ENCODE measurements around the gene WIPF1.

WIPF1 gene

DNA sequence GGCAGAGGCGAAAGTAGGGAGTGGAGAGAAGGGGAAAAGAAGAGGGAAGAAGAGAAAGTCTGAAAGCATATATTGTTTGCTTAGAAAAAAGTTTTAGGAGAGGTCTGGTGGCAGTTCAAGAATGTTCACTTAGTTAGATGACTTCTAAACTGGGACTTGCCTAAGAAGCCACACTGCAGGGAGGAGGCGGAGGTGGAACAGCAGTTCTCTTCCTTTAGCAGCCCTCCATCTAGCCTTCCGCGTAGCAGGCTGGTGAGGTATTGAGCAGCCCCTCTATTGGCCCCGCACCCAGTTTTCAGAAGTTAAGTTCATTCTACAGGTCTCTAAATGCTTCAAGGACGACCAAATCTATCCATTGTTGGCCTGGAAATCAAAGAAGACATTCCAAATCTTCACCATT lies 31.9 kb upstream of the WIPF1 start:
- H3K4me1 ChIP-seq (ENCODE audit: insufficient read depth, low read length) = peaks cover under 1% of the 10 kb centered on the region; the same call in 1 of the 2 replicates
- no peak overlapping the region for H3K9ac ChIP-seq (ENCODE audit: low read depth, low read length)
- no peaks in the 10 kb centered on the region; the same call in 1 of the 2 replicates for H3K36me3 ChIP-seq (ENCODE audit: insufficient read depth, low read length)
- H3K9me3 ChIP-seq (ENCODE audit: control insufficient read depth, insufficient read depth, low read length) = no peaks in the 10 kb centered on the region

DNA sequence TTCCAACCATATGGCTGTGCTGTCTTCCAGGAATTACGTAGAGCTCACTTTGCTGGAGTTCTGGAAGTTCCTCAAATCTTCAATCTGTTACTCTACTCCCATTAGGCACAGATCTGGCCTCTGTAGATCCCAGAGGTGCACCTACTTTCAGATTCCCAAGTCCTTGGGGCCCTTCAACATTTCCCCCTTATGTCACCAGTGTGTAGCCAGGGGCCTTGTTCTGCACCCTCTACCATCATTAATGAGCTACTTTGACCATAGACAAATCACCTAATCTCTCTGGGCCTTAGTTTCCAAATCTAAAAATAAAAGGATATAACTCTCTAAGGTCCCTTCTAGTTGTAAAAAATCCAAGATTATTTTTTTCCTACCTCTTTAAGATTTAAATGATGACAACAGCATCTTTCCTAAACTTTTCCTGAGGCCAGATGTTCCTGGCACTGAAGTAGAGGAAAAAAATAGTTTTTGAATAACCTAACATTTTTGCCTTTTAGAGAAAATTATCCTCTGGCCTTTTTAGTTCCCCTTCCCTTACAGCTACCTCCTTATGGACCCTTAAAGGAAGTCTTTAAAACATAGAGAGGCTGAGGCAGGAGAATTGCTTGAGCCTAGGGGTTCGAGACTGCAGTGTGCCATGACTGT lies 31.0 kb upstream of the WIPF1 start:
- no peaks in the 10 kb centered on the region for H3K9me3 ChIP-seq (ENCODE audit: control insufficient read depth, insufficient read depth, low read length)
- no peak overlapping the region for H3K9ac ChIP-seq (ENCODE audit: low read depth, low read length)
- no peaks in the 10 kb centered on the region for H3K4me1 ChIP-seq (ENCODE audit: insufficient read depth, low read length)
- no peaks in the 10 kb centered on the region; the same call in 1 of the 2 replicates for H3K36me3 ChIP-seq (ENCODE audit: insufficient read depth, low read length)

DNA sequence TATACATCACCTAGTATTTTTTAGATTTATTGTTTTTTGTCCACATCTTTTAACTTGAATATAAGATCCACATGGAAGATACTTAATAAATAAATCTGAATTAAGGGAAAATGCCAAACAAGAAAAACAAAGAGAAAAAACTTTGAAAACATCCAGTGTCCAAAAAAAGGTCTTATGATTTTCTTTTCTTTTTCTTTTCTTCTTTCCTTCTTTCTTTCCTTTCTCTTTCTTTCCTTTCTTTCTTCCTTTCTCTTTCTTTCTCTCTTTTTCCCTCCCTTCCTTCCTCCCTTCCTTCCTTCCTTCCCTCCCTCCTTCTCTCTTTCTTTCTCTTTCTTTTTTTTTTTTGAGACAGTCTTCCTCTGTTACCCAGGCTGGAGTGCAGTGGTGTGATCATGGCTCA lies 29.6 kb upstream of the WIPF1 start:
- Histone ChIP-seq H3K36me3 (ENCODE audit: insufficient read depth, low read length) (no peaks in the 10 kb centered on the region; the same call in 1 of the 2 replicates), H3K4me1 (ENCODE audit: insufficient read depth, low read length) (no peaks in the 10 kb centered on the region), H3K9ac (ENCODE audit: low read depth, low read length) (no peak overlapping the region), H3K9me3 (ENCODE audit: control insufficient read depth, insufficient read depth, low read length) (no peaks in the 10 kb centered on the region)

DNA sequence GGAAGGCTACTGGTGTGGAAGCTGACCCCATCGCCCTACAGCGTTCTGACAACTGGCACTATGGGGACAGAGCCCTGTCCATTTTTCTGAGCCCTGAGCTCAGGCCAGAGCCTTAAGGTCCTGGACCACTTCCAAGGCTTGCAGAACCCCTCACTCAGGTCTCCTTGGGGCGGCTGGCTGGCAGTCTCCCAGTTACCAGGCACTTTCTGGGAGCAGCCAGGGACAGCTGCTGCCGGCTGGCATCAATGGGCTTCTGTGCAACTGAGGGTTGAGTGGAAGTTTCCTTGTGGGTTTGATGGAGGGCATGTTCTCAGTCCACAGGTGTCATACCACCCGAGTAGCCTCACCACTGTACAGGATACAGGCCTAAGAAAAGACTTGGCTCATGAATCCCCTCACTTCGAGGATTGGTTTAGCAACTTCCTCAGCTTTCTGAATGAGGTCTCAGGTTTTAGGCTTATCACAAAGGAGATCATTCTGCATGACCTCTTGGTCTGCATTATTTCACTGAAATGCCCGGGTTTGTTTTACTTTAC lies 27.4 kb upstream of the WIPF1 start:
- Histone ChIP-seq H3K4me1 (ENCODE audit: insufficient read depth, low read length) (no peaks in the 10 kb centered on the region), H3K36me3 (ENCODE audit: insufficient read depth, low read length) (no peaks in the 10 kb centered on the region; the same call in 1 of the 2 replicates)

DNA sequence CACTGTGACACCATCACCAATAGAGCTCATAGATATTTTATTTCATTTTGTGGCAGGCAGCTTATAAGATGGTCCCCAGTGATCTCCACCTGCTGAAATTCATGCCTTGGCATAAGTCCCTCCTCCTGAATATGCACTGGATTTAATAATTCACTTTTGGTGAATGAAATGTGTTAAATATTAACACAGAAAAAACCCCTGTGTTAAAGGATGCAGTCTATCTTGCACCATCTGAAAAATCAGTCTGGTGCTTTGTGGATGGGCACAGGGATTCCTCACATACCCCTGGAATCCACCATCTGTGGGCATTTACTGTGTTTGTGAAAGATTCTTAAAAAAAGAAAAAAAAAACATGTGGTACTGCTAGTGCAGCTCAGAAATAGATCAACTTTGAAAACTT lies 26.1 kb upstream of the WIPF1 start:
- Histone ChIP-seq H3K4me1 (ENCODE audit: insufficient read depth, low read length) (no peaks in the 10 kb centered on the region), H3K9ac (ENCODE audit: low read depth, low read length) (no peak overlapping the region), H3K36me3 (ENCODE audit: insufficient read depth, low read length) (no peaks in the 10 kb centered on the region; the same call in 1 of the 2 replicates), H3K9me3 (ENCODE audit: control insufficient read depth, insufficient read depth, low read length) (no peaks in the 10 kb centered on the region)

More for the DNA sequence above, 27.4 kb upstream of the WIPF1 start:
- no peak overlapping the region for H3K9ac ChIP-seq (ENCODE audit: low read depth, low read length)
- no peaks in the 10 kb centered on the region for H3K9me3 ChIP-seq (ENCODE audit: control insufficient read depth, insufficient read depth, low read length)

DNA sequence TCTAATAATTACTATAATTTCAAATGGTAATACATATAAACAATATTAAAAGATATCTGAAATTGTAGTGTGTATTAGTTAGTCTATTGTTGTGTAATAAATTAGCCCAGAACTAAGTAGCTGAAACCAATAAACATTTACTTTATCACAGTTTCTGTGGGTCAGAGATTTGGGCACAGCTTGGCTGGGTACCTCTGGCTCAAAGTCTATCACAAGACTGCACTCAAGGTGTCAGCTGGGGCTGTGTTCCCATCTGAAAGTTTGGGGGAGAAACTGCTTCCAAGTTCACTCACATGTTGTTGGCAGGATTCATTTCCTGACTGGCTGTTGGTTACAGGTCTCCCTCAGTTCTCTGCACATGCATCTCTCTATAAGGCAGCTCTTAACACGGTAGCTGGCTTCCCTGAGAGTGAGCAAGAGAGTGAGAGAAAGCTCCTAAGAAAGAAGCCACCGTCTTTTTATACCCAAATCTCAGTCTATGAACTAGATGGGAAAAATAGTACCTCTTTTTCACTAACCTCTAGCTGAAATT lies 25.6 kb upstream of the WIPF1 start:
- no peaks in the 10 kb centered on the region for H3K9me3 ChIP-seq (ENCODE audit: control insufficient read depth, insufficient read depth, low read length)
- no peaks in the 10 kb centered on the region; the same call in 1 of the 2 replicates for H3K36me3 ChIP-seq (ENCODE audit: insufficient read depth, low read length)
- no peaks in the 10 kb centered on the region for H3K4me1 ChIP-seq (ENCODE audit: insufficient read depth, low read length)
- no peak overlapping the region for H3K9ac ChIP-seq (ENCODE audit: low read depth, low read length)

DNA sequence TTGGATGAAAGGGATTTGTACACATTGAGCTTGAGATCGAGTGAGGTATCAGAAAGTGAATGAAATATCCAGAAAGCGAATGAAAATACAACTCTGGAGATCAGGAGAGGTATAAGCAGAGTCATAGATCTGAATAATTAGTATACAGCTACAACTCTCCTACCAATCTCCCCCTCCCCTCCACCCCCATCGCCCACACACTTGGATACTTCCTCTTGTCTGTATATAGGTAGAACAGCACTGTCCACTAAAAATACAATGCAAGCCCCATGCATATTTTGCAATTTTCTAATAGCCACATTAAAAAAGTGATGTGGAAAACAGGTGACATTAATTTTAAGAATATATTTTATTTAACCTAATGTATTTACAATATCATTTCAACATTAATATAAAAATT lies 23.7 kb upstream of the WIPF1 start:
- Histone ChIP-seq H3K4me1 (ENCODE audit: insufficient read depth, low read length) (no peaks in the 10 kb centered on the region), H3K9me3 (ENCODE audit: control insufficient read depth, insufficient read depth, low read length) (no peaks in the 10 kb centered on the region), H3K36me3 (ENCODE audit: insufficient read depth, low read length) (no peaks in the 10 kb centered on the region), H3K9ac (ENCODE audit: low read depth, low read length) (no peak overlapping the region)

DNA sequence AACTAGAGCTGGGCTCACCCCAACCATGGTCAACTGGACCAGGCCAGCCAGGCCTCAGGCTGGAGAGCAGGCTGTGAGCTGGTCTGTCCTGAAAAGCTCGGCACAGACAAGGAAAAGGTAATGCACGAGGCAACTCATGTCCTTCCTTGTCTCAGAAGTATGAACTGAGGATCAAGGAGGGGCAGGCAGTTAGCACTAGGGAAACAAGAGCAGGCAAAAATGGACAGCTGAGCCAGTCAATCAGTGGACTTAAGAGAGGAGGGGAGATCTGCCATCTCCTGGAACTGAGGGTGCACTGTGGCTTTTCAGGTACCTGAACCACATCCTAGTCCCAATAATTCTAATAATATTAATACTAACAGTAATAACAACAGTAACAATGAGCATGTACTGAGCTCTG lies 20.6 kb upstream of the WIPF1 start:
- Histone ChIP-seq H3K9ac (ENCODE audit: low read depth, low read length) (no peak overlapping the region), H3K4me1 (ENCODE audit: insufficient read depth, low read length) (peaks cover 4% of the 10 kb centered on the region; the same call in 1 of the 2 replicates), H3K36me3 (ENCODE audit: insufficient read depth, low read length) (no peaks in the 10 kb centered on the region), H3K9me3 (ENCODE audit: control insufficient read depth, insufficient read depth, low read length) (no peaks in the 10 kb centered on the region)

DNA sequence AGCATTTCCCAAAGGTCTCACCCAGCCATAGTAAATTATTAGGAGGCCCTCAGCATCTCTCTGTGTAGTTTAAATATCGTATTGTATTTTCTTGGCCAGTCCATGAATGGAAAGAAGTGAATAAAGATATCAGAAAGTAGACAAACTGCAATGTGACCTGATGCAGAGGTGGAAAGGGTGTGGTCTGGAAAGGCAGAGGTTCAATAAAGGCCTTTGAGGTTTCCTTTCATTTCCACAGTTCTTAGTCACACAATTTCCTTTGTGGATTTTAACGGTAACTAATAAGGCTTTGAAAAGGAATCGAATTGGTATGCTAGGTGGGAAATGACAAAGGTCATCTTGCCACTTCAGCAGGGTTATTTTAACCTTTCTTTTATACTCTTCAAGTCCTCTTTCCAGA lies 20.1 kb upstream of the WIPF1 start:
- Histone ChIP-seq H3K9ac (ENCODE audit: low read depth, low read length) (no peak overlapping the region), H3K36me3 (ENCODE audit: insufficient read depth, low read length) (no peaks in the 10 kb centered on the region), H3K9me3 (ENCODE audit: control insufficient read depth, insufficient read depth, low read length) (no peaks in the 10 kb centered on the region), H3K4me1 (ENCODE audit: insufficient read depth, low read length) (peaks cover 6% of the 10 kb centered on the region; the same call in 1 of the 2 replicates)

DNA sequence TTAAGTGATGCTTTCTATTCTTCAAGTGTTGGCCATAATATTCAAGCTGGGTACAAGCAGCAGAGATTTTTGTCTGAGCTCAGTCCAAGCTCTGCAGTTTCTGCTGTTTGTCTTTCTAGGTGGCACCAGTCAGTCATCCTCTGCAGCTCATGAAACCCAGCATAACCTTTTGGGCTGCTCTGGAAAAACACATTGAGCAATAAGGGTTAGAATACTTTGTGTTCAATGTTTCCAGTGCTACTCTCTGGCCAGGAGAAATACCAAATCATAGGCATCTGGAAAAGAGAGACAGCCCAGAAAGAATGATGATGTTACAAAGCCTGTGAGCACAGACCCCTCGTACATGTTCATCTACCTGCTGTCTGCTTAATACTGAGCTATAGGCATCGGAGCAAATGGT lies 19.5 kb upstream of the WIPF1 start:
- Histone ChIP-seq H3K9me3 (ENCODE audit: control insufficient read depth, insufficient read depth, low read length) (no peaks in the 10 kb centered on the region), H3K4me1 (ENCODE audit: insufficient read depth, low read length) (peaks cover 6% of the 10 kb centered on the region; the same call in 1 of the 2 replicates), H3K9ac (ENCODE audit: low read depth, low read length) (no peak overlapping the region), H3K36me3 (ENCODE audit: insufficient read depth, low read length) (no peaks in the 10 kb centered on the region)

DNA sequence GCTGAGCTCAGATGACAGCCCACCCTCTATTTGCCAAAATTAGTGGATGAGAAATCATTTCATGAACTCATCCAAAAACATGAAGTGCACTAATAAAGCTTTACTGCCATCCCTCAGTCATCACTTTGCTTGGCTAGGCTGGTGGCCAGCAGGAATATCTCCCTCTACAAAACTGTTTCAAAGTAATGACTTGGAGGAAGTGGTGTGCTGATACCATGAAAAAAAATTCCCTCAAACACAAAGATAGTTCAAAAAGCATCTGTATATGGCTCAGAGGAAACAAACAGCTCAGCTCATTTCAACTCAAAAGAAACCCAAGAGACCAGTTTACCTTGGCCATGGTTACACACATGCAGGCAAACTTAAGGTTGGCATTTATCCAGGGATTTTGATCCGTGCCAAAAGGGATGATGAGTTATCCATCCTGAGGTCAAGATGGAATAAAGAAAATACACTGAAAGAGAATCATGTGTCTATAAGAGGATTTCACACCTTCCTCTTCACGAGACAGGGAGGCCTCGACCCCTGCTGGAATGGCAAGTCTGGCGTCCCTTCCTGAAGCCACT lies 18.4 kb upstream of the WIPF1 start:
- H3K9ac ChIP-seq (ENCODE audit: low read depth, low read length) = no peak overlapping the region
- H3K9me3 ChIP-seq (ENCODE audit: control insufficient read depth, insufficient read depth, low read length) = no peaks in the 10 kb centered on the region
- no peaks in the 10 kb centered on the region for H3K36me3 ChIP-seq (ENCODE audit: insufficient read depth, low read length)
- peaks cover 6% of the 10 kb centered on the region; the same call in 1 of the 2 replicates for H3K4me1 ChIP-seq (ENCODE audit: insufficient read depth, low read length)

DNA sequence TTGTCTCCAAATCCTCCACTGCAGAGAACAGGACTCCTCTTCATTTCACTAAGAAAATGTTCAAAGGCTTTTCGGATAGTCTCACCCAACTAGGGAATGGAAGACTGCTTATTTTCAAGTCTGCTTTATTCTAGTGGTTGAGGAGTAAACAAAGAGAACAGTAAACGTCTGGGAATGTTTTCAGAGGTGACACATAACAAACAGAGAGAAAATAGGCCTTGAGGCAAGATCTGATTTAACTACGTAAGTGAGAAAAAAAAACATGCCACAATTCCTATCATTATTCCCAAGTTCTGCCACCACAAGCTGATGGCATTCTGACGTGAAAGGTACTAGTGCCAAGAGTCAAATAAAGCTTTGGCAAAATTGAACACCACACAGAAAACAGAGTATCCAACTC lies 16.7 kb upstream of the WIPF1 start:
- peaks cover 6% of the 10 kb centered on the region; the same call in 1 of the 2 replicates for H3K4me1 ChIP-seq (ENCODE audit: insufficient read depth, low read length)
- no peaks in the 10 kb centered on the region for H3K9me3 ChIP-seq (ENCODE audit: control insufficient read depth, insufficient read depth, low read length)
- H3K9ac ChIP-seq (ENCODE audit: low read depth, low read length) = no peak overlapping the region
- H3K36me3 ChIP-seq (ENCODE audit: insufficient read depth, low read length) = no peaks in the 10 kb centered on the region

DNA sequence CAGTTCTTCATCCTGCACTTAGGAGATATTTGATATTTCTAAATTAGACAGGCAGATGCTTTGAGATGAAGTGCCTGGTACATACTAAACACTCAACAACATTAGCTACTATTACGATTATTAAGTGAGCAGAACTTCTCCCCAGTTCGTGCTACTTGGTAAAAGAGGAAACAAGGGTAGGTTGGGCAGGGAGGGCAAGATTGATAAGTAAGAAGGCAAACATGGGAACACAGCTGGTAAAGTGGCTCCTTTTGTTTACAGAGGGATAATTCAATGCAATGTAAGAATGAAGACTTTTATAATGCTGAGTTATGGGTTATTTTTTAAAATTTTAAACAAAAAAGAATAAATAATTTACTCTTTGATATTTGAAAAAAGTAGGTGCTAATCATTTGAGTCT lies 15.9 kb upstream of the WIPF1 start:
- no peaks in the 10 kb centered on the region for H3K9me3 ChIP-seq (ENCODE audit: control insufficient read depth, insufficient read depth, low read length)
- H3K4me1 ChIP-seq (ENCODE audit: insufficient read depth, low read length) = peaks cover 6% of the 10 kb centered on the region; the same call in 1 of the 2 replicates
- no peak overlapping the region for H3K9ac ChIP-seq (ENCODE audit: low read depth, low read length)
- no peaks in the 10 kb centered on the region for H3K36me3 ChIP-seq (ENCODE audit: insufficient read depth, low read length)

DNA sequence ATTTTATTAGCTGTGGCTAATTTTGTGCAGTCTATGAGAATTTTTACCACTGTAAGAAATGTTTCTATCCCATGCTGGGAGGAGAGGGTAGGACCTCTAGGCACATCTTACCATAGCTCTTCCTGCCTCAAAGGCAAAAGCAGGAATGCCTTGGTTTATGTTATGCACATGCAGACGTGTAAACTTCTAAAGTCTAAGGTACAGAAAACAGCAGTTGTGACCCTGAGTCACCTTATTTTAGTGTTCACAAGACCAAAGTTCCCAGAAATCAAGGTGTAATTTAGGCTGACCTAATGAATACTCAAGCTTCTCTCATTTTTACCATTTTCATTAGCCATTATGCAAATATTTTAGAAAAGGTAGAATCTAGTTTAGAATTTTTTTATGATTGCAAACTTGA lies 15.4 kb upstream of the WIPF1 start:
- H3K9ac ChIP-seq (ENCODE audit: low read depth, low read length) = no peak overlapping the region
- no peaks in the 10 kb centered on the region for H3K9me3 ChIP-seq (ENCODE audit: control insufficient read depth, insufficient read depth, low read length)
- peaks cover 6% of the 10 kb centered on the region; the same call in 1 of the 2 replicates for H3K4me1 ChIP-seq (ENCODE audit: insufficient read depth, low read length)
- H3K36me3 ChIP-seq (ENCODE audit: insufficient read depth, low read length) = no peaks in the 10 kb centered on the region

DNA sequence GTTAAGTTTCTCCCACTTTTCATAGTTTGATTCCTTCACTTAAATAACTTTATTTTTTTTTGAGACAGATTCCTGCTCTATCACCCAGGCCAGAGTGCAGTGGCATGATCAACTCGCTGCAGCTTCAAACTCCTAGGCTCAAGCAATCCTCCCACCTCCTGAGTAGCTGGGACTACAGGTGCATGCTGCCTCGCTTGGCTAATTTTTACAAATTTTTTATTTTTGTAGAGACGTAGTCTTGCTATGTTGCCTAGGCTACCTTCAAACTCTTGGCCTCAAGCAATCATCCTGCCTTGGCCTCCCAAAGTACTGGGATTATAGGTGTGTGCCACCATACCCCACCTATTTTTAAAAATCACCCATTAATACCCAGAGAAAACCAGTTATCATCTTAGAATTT lies 14.2 kb upstream of the WIPF1 start:
- no peaks in the 10 kb centered on the region for H3K9me3 ChIP-seq (ENCODE audit: control insufficient read depth, insufficient read depth, low read length)
- H3K9ac ChIP-seq (ENCODE audit: low read depth, low read length) = no peak overlapping the region
- peaks cover 6% of the 10 kb centered on the region; the same call in 1 of the 2 replicates for H3K4me1 ChIP-seq (ENCODE audit: insufficient read depth, low read length)
- H3K36me3 ChIP-seq (ENCODE audit: insufficient read depth, low read length) = no peaks in the 10 kb centered on the region
